Pancreas (tissue), 10 donors: ENCODE results near the gene GOT1. TPM values are rescaled to one million over a fixed set of nuclear protein-coding genes. Genes with fewer than 3 reads are reported as not detected.
A peak's percentile ranks its signal among the peaks of the same experiment; 100 is the strongest.

ENCODE experiments used
- ATAC-seq, 4 donors: fragments of 200-7000 bp; cut with Tn5 transposase; one replicate each; pipeline versions ENCODE4 v1.8.0 to v1.9.1; 2020; ENCODE audit warnings: mild to moderate bottlenecking in 4 of 4, moderate library complexity in 4 of 4
- DNase-seq, 6 donors: peaks; one replicate each; pipeline ENCODE4 v3.0.0-alpha.2; 2020
- FAIRE-seq: peaks from 2 replicates; lab custom pipeline; 2012; peaks lifted over from hg19 to GRCh38; lab: Jason Lieb, UNC
- H3K27ac ChIP-seq, 4 donors: fragments of 200-600 bp; sonication (generic); 1 replicate in 3 of 4; 2 replicates in 1 of 4; pipeline versions ENCODE4 v1.5.0 to v1.8.0; 2020
- H3K27me3 ChIP-seq, 4 donors: fragments of 200-600 bp; one replicate each; pipeline ENCODE4 v1.8.0; 2021
- H3K36me3 ChIP-seq, 3 donors: fragments of 200-600 bp; sonication (generic) in 1 of 3; one replicate each; pipeline versions ENCODE4 v1.5.0 to v1.8.0; 2020 to 2021
- H3K4me1 ChIP-seq, 3 donors: fragments of 200-600 bp; one replicate each; pipeline ENCODE4 v1.8.0; 2021
- H3K4me3 ChIP-seq, 4 donors: fragments of 200-600 bp; sonication (generic) in 2 of 4; one replicate each; pipeline versions ENCODE4 v1.5.0 to v1.8.0; 2020 to 2021
- H3K9me3 ChIP-seq, 4 donors: fragments of 200-600 bp; one replicate each; pipeline ENCODE4 v1.8.0; 2021
- WGBS, 2 donors: extraction: QIAGEN DNeasy Blood & Tissue Kit; methylation state at CpG; one replicate each; pipeline ENCODE4 v1.1.7; 2013; 5-methylcytosine and 5-hydroxymethylcytosine counted together
- intact Hi-C, 3 donors: fragments of 100-400 bp; cut with DNase I; formaldehyde crosslinking; loops; one replicate each; pipeline versions ENCODE4 v1.11.1 to v1.14.2; 2022
- polyA plus RNA-seq, 2 donors: library from polyadenylated mRNA; stranded (reverse); fragments of 200-250 nt; gene quantifications; one replicate each; pipeline ENCODE4 v1.2.3, GENCODE V29; 2013
- total RNA-seq, 6 donors: library from RNA; stranded (reverse); fragmentation: NEBNext Ultra II Directional in 4 of 6; extraction: Animal tissue kit (Norgen Biotek cat#: 25700) in 4 of 6; gene quantifications; one replicate each; pipeline versions ENCODE4 v1.2.1 to v1.2.4, GENCODE V29; 2021 to 2023
- TF ChIP-seq, protein P1 (sequence below), 4 donors: fragments of 200-600 bp; sonication (generic) in 3 of 4; IDR thresholded peaks; one replicate each; pipeline versions ENCODE4 v1.5.0 to v1.8.0; 2021; ENCODE audit warnings: antibody characterized with exemption in 4 of 4
- donor health status: healthy with polysubstance abuse.
- donor health status: DM: no; HTN: no; CAD: no; lungs with moderate emphysema.
- donor health status: DM: no; HTN: no; CAD: no.
- donor health status: control.
- donor health status: control.
- donor health status: Bipolar disorder and iron deficiency.
- donor health status: DM: yes; HTN: yes; CAD: no.
- donor health status: DM: no; HTN: no; CAD: no.
- donor health status: DM: no; HTN: no; CAD: no.
- donor health status: DM: yes; HTN: yes; CAD: no.

Gene GOT1
- total and polyA plus RNA-seq, 8 donors = 8.0 to 34.0 (median 14.1) TPM

DNA sequence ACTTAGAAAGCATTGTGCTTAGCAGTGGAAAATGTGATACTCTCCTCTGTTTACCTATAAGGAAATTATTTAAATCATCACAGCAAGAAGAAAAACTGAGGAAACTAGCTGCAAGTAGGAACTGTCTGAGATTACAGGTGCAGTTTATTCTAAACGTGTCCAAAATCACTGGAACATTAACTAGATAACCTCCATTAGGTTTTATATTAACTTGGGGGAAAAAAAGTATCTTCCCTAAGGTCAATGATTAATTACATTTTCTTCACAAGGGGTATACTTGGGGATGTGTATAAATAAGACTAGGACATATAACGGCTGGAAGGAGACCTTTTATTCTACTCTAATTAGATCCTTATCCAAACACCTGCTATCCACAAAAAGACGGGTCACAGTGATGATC lies 3.7 kb downstream of the GOT1 start:
- 19 to 24% methylated on average over 3 of the region's 3 CpGs for WGBS, 2 donors

DNA sequence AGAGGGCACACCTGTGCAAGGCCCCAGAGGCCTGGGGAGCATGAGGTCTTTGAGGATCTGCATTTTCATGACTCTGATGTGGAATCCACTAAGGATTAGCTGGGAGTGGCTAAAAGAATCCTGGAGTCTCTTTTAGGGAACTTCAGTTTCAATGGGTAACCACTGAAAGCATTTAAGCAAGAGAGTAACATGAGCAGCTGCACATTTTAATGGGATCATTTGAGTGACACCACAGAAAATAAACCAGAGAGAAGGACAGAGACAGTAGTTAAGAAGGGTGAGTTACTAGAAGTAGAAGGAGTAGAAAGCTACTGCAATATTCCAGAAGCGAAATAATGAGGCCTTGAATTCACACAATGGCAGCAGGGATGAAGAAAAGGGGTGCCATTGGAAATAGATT lies 5.2 kb downstream of the GOT1 start:
- no peaks in the 10 kb centered on the region for H3K27me3 ChIP-seq
- H3K27ac ChIP-seq = no peak overlapping the region
- H3K4me3 ChIP-seq = no peak overlapping the region
- DNase-seq = no peak
- peaks cover 0 to 7% (median 0%) of the 10 kb centered on the region in 3 donors for H3K36me3 ChIP-seq
- ATAC-seq = no peak
- peaks cover 6 to 24% (median 9%) of the 10 kb centered on the region in 3 donors for H3K4me1 ChIP-seq
- TF ChIP-seq, protein P1, sequence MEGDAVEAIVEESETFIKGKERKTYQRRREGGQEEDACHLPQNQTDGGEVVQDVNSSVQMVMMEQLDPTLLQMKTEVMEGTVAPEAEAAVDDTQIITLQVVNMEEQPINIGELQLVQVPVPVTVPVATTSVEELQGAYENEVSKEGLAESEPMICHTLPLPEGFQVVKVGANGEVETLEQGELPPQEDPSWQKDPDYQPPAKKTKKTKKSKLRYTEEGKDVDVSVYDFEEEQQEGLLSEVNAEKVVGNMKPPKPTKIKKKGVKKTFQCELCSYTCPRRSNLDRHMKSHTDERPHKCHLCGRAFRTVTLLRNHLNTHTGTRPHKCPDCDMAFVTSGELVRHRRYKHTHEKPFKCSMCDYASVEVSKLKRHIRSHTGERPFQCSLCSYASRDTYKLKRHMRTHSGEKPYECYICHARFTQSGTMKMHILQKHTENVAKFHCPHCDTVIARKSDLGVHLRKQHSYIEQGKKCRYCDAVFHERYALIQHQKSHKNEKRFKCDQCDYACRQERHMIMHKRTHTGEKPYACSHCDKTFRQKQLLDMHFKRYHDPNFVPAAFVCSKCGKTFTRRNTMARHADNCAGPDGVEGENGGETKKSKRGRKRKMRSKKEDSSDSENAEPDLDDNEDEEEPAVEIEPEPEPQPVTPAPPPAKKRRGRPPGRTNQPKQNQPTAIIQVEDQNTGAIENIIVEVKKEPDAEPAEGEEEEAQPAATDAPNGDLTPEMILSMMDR (IDR thresholded peaks at IDR 0.05) = no peak
- 99 to 100% methylated on average over 1 of the region's 1 CpG for WGBS, 2 donors
- no peak for FAIRE-seq
- intact Hi-C loops = no loop called here
- no peaks in the 10 kb centered on the region for H3K9me3 ChIP-seq

More for the DNA sequence above, 3.7 kb downstream of the GOT1 start:
- H3K4me3 ChIP-seq = no peak overlapping the region
- H3K27ac ChIP-seq = peak overlapping the region in 2 of 4 donors; percentile 1 to 6
- DNase-seq (no peak), ATAC-seq (no peak), FAIRE-seq (no peak)
- peaks cover 0 to 4% (median 0%) of the 10 kb centered on the region in 3 donors for H3K36me3 ChIP-seq
- TF ChIP-seq, protein P1 (IDR thresholded peaks at IDR 0.05) = no peak
- H3K9me3 ChIP-seq = no peaks in the 10 kb centered on the region
- no peaks in the 10 kb centered on the region for H3K27me3 ChIP-seq
- intact Hi-C loops = no loop called here
- H3K4me1 ChIP-seq = peaks cover 6 to 24% (median 9%) of the 10 kb centered on the region in 3 donors

DNA sequence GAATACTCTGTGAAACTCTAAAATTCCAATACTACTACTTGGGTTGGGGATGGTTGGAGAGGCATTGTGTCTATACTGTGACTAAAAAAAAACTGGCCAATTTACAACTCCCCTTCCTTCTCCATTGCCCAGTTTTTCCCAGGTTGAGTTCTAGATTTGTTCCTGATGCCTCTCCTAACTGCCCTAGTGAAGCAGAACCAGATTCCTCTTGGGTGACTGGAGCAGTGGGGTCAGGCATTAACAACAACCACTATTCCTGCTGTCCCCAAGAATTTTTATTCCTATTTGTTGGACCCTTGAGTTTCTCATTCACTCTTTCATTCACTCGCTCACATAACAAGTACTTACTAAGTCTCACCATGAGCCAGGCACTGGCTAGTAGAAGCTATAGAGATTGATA lies 5.8 kb downstream of the GOT1 start:
- H3K36me3 ChIP-seq = peaks cover 0 to 12% (median 0%) of the 10 kb centered on the region in 3 donors
- WGBS, 2 donors = 99 to 100% methylated on average over 1 of the region's 1 CpG
- H3K27me3 ChIP-seq = no peaks in the 10 kb centered on the region
- no peaks in the 10 kb centered on the region for H3K9me3 ChIP-seq
- no peak overlapping the region for H3K27ac ChIP-seq
- intact Hi-C loops = no loop called here
- DNase-seq = no peak
- no peak for ATAC-seq
- no peak for FAIRE-seq
- H3K4me1 ChIP-seq = peaks cover 5 to 24% (median 6%) of the 10 kb centered on the region in 3 donors
- no peak overlapping the region for H3K4me3 ChIP-seq
- TF ChIP-seq, protein P1 (IDR thresholded peaks at IDR 0.05) = no peak

DNA sequence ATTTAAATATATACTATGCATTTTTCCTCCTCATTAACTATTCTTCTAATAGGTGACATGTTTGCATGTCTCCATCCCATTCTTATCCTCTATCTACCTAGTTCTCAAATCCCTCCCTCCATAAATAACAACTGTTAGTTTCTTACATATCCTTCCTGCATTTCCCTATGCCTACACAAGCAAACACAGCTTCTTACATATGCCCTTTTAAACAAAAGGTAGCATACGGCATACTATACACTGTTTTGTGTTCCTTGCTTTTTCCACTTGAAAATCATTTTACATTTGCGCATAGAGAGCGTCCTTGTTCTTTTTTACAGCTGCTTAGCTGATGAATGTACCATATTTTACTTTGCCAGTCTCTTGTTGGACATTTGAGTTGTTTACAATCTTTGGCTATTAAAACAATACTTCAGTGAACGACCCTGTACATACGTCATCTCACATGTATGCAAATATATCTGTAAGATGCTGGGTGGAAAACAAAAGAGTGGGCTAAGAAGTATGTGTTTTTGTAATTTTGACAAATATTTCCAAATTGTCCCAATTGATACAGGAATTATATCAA lies 7.8 kb downstream of the GOT1 start:
- Histone ChIP-seq H3K36me3 (peaks cover 0 to 20% (median 0%) of the 10 kb centered on the region in 3 donors), H3K9me3 (no peaks in the 10 kb centered on the region), H3K27ac (no peak overlapping the region), H3K4me3 (no peak overlapping the region), H3K27me3 (no peaks in the 10 kb centered on the region), H3K4me1 (peaks cover 0 to 19% (median 6%) of the 10 kb centered on the region in 3 donors)
- DNase-seq (no peak), ATAC-seq (no peak), FAIRE-seq (no peak)
- TF ChIP-seq, protein P1 (IDR thresholded peaks at IDR 0.05) = no peak
- WGBS, 2 donors = 94 to 95% methylated on average over 5 of the region's 5 CpGs
- intact Hi-C loops = no loop called here

DNA sequence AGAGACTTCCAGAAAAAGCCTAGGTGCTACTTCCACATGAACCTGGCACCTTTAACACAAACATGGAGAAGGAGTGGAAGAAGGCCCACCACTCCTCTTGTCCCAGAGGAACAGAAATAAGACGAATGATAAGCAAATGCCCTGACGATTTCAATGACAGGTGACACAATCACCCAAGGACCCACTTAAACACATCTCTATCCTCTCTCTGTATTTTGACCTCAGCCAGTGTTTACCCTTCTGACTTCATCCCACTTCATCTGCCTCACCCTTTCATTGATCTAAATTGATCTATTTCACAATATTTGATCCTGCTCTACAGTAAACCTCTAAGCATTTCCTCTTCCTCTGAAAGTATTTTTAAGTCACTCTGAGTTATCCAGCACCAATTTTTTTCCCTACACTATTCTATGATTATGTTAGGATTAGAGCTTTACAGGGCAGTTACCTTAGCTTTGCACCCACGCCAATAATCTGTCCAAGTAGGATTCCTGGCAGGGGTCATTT lies 9.1 kb downstream of the GOT1 start:
- peaks cover 0 to 20% (median 0%) of the 10 kb centered on the region in 3 donors for H3K36me3 ChIP-seq
- no peak overlapping the region for H3K27ac ChIP-seq
- no peaks in the 10 kb centered on the region for H3K9me3 ChIP-seq
- FAIRE-seq (no peak), DNase-seq (no peak), ATAC-seq (no peak)
- no peak overlapping the region for H3K4me3 ChIP-seq
- intact Hi-C loops = no loop called here
- TF ChIP-seq, protein P1 (IDR thresholded peaks at IDR 0.05) = no peak
- peaks cover 0 to 7% (median 5%) of the 10 kb centered on the region in 3 donors for H3K4me1 ChIP-seq
- WGBS, 2 donors = 76 to 80% methylated on average over 3 of the region's 3 CpGs
- no peaks in the 10 kb centered on the region for H3K27me3 ChIP-seq
